HG03064 (cell line): ENCODE results near the gene DIRAS3.
"Not testable (repeated sequence)": the region's sequence is repeated elsewhere in the genome, so short reads cannot be mapped to it uniquely, and the experiment has no call there.

Source experiments
- ATAC-seq: cut with Tn5 transposase; IDR thresholded peaks from one replicate; pipeline ENCODE4 v1.9.1; 2021; ENCODE audit warnings: low read depth; ENCODE audit not compliant: unreplicated experiment

Gene DIRAS3, protein sequence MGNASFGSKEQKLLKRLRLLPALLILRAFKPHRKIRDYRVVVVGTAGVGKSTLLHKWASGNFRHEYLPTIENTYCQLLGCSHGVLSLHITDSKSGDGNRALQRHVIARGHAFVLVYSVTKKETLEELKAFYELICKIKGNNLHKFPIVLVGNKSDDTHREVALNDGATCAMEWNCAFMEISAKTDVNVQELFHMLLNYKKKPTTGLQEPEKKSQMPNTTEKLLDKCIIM

GRCh38 chr1:68049941-68050878 is at the start of gene DIRAS3:
Gene DIRAS3 (minus strand): TSS chr1:68050627. CDS start chr1:68047297, 3,330 bp downstream.
- no peak for ATAC-seq

- no peak for ATAC-seq
Measured at GRCh38 chr1:68093737-68094136, 43.3 kb upstream of the DIRAS3 start.

DNA sequence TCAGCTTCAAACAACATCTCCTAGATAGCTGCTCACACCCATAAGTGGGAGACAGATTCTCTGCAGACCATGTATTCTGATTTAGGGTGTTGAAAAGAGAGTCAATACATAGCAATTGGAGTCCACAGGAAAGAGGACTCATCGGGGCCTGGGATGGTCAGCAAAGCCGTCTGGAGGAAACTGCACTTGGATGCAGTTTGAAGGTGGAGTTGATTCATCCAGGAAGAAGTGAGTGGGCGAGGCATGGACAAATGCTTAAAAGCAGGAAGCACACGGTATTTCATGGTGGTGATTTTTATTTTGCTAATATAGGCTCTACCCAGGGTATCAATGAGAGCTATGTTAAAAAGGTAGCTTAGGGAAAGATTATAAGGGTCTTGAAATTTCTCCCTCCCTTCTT is 36.8 kb upstream of the DIRAS3 start:
- no peak for ATAC-seq

GRCh38 chr1:68085752-68086151 is 35.3 kb upstream of the DIRAS3 start:
- no peak for ATAC-seq

- no peak for ATAC-seq
Measured at GRCh38 chr1:68083686-68084085, 33.3 kb upstream of the DIRAS3 start.

DNA sequence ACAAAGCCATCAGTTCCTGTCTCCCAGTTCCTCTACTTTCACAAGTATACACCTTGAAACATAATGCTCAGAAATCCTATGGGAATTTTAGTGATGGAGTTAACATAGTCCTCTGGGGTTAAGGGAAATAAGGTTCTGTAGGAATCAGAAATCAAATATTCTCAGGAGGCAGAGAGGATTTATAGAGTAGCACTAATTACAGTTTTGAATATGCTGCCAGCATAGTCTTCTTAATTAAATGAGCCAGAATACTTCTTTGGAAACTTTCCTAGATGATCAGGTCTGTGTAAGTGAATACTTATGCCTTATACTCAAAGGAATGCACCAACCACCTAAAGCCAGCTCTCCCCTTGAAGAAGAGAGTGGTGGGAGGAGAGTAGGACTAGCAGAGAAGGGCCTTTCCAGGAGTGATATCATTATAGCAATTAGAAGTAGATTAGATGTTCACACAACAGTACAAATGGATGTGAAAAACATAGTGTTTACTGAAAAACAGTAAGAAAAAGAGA is 31.4 kb upstream of the DIRAS3 start:
- ATAC-seq: no peak

DNA sequence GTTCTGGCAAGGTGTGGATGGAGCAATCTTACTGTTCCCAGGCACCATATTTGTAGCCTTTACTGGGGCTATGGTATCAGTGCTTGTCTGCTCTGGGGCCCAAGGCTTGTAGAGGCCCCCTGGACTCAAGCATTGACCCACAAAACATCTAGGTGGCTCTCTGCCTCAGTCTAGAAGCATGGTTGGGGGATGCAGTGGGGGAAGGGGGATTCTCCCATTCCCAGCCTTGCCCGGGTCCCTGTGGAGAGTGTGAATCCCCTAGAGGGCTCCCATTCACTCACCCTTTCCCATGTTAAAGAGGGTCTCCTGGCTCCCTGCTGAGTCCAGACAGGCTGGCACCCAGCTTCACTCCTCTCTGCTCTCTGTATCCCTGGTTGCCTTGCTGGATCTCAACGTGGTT is 28.2 kb upstream of the DIRAS3 start:
- no peak for ATAC-seq

DNA sequence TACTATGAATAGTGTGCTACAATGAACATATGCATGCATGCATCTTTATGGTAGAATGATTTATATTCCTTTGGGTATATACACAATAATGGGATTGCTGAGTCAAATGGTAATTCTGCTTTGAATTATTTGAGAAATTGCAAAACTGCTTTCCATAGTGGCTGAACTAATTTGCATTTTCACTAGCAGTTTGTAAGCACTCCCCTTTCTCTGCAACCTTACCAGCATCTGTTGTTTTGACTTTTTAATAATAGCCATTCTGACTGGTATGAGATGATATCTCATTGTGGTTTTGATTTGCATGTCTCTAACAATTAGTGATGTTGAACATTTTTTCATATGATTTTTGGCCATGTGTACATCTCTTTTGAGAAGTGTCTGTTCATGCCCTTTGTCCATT is 24.0 kb upstream of the DIRAS3 start:
- ATAC-seq: no peak

DNA sequence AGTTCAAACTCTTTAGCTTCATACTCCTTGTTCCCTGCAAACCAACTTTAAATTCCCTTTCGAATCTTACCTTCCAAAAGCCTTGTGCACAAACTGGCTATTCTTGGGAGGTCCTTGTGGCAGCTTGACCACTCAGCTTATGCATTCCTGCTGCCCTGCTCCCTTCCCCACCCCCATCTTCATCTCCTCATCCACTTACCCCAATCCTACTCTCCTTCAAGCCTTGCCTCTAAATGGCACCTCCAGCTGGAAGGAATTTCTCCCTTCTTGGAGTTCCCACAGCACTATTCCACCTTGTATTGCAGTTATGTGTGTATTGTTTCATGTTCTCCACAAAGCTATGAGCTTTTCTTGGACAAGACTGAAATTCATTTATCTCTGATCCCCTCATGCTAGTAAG is 15.3 kb upstream of the DIRAS3 start:
- ATAC-seq: no peak

DNA sequence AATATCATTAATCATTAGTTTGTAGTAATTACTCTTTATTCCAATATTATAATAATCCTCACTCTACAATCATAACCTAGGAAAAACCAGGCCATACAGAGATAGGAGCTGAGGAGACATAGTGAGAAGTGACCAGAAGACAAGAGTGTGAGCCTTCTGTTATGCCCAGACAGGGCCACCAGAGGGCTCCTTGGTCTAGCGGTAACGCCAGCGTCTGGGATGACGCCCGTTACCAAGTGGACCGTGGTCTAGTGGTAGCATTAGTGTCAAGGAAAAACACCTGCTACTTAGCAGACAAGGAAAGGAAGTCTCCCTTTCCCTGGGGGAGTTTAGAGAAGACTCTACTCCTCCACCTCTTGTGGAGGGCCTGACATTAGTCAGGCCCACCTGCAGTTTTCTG is 7.6 kb upstream of the DIRAS3 start:
- ATAC-seq: not testable (repeated sequence)

DNA sequence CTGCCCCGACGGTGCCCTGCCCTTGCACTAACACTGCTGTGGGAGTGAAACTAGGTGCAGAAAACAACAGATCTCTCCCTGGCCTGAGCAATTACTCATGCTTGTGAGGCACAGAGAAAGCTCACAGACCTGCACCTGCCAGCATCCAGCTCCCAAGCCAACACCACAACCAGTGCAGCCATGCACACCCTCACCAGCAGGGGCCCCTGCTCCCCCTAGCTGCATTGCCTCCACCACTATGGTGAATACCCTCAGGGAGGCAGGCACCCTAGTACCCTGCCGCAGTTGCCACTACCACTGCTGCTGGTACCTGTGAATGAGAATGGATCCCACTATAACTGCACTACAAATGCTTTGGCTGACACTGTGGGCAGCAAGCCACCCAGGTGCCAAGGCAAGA is 7.1 kb upstream of the DIRAS3 start:
- no peak for ATAC-seq

GRCh38 chr1:68057050-68057449 is 6.6 kb upstream of the DIRAS3 start:
- no peak for ATAC-seq

- no peak for ATAC-seq
Measured at GRCh38 chr1:68051475-68051874, 1.0 kb upstream of the DIRAS3 start.

- ATAC-seq: no peak
Measured at GRCh38 chr1:68047659-68048026, 2.8 kb downstream of the DIRAS3 start.

- ATAC-seq: no peak
Measured at GRCh38 chr1:68046885-68047658, 3.4 kb downstream of the DIRAS3 start.

GRCh38 chr1:68046423-68046822 is 4.0 kb downstream of the DIRAS3 start:
- ATAC-seq: no peak

GRCh38 chr1:68045511-68046180 is 4.8 kb downstream of the DIRAS3 start:
- ATAC-seq: no peak

GRCh38 chr1:68043443-68044090 is 6.9 kb downstream of the DIRAS3 start:
- no peak for ATAC-seq

DNA sequence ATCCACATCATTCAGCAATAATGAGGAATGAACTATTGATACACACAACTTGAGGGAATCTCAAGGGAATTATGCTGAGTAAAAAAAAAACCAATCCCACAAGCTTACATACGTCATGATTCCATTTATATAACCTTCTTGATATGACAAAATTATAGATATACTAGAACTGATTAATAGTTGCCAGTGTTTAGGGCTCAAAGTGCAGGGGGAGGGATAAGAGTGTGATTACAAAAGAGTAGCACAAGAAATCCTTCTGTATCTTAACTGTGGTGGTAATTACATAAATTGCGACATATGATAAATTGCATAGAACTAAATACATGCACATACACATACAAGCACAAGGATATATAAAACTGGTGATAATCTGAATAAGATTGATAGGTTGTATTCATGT is 13.5 kb downstream of the DIRAS3 start:
- ATAC-seq: no peak

- no peak for ATAC-seq
Measured at GRCh38 chr1:68029444-68029843, 21.0 kb downstream of the DIRAS3 start.
